Measurements from ENCODE around the gene BMERB1. TPM values are rescaled to one million over a fixed set of nuclear protein-coding genes. Genes with fewer than 3 reads are reported as not detected.

The BMERB1 gene
- total and polyA plus RNA-seq, 9 of the 15 experiments (the other 6 are each of a cell fraction or from before 2014, with no cell fraction given), result 0.29 to 2.9 (median 0.94) TPM

DNA sequence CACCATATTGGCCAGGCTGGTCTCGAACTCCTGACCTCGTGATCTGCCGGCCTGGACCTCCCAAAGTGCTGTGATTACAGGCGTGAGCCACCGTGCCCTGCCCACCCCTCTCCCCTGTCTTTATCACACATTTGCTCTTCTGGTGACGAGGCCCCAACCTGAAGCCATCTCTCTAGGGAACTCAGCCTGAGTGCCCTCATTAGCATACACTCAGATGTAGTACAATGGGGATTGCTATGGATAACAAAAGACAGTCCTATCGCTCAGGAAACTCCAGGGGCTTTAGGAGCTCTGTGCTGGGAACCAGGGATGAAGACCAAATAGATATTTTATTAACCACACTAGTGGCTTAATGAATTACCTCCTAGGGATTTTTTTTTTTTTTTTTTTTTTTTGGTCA lies 107.9 kb downstream of the BMERB1 start:
- FAIRE-seq (no peak), DNase-seq (ENCODE audit: extremely low read depth in 1 of 4, low spot score in 3 of 4) (no peak), ATAC-seq (no peak)
- H3K4me2 ChIP-seq (ENCODE audit: insufficient read depth, low read length), result no peak overlapping the region
- ChIA-PET CTCF (ENCODE audit: low intra/inter-chr PET ratio) (no interaction called here), POLR2A (interaction anchor here (1.1 to 1.9 kb wide), 2 partner anchors 8 to 15 kb away, joined by 4 to 9 read pairs; no protein-coding TSS in a partner anchor)
- 61% methylated on average over 7 of the region's 7 CpGs for WGBS (ENCODE audit: insufficient coverage, low coverage, missing lambda C conversion rate)
- BruUV-seq (replicated peaks), result no TSS peak
- no peaks in the 10 kb centered on the region for H3K36me3 ChIP-seq (ENCODE audit: control insufficient read depth, insufficient read depth, low read length)
- no peaks in the 10 kb centered on the region for H4K20me1 ChIP-seq (replicated peaks; ENCODE audit: control insufficient read depth, insufficient read depth, low read length)
- H3K9me1 ChIP-seq (ENCODE audit: control insufficient read depth, insufficient read depth, low read length), result no peaks in the 10 kb centered on the region
- in situ Hi-C loops (cut with MboI) (no loop called here), intact Hi-C loops (cut with micrococcal nuclease) (no loop called here)
- no peak overlapping the region for H3K4me3 ChIP-seq
- H3K9ac ChIP-seq (ENCODE audit: insufficient read depth in 1 of 2, low read depth in 2 of 2, low read length in 2 of 2), result no peak overlapping the region
- H3K27me3 ChIP-seq (ENCODE audit: control insufficient read depth in 2 of 2, insufficient read depth in 2 of 2, low read length in 2 of 2), result no peaks in the 10 kb centered on the region
- no peak overlapping the region for H3K27ac ChIP-seq (ENCODE audit: extremely low read depth, low read depth, low read length)
- peaks cover 7% of the 10 kb centered on the region; the same call in 1 of the 2 replicates for H3K9me3 ChIP-seq (replicated peaks; ENCODE audit: control insufficient read depth, insufficient read depth, low read depth, low read length)
- H2AFZ ChIP-seq (ENCODE audit: low read depth, low read length), result no peak overlapping the region
- H3K79me2 ChIP-seq (ENCODE audit: control insufficient read depth, insufficient read depth, low read length), result no peaks in the 10 kb centered on the region
- H3K4me1 ChIP-seq (replicated peaks in 1 of 2; ENCODE audit: control insufficient read depth in 2 of 2, insufficient read depth in 2 of 2, low read length in 2 of 2), result peaks cover 18 to 23% of the 10 kb centered on the region in 2 experiments
- TF ChIP-seq JUND (IDR thresholded peaks at IDR 0.05; ENCODE audit: borderline replicate concordance, low read depth, low read length) (no peak), JUND (tag; IDR thresholded peaks at IDR 0.05; ENCODE audit: borderline replicate concordance, low read depth, low read length) (no peak), BDP1 (IDR thresholded peaks at IDR 0.05; ENCODE audit: insufficient read depth, insufficient read length) (no peak), NFE2 (IDR thresholded peaks at IDR 0.05; ENCODE audit: low read depth) (no peak), POLR2B (IDR thresholded peaks at IDR 0.05; ENCODE audit: low read depth, partially characterized antibody) (no peak), PCBP2 (IDR thresholded peaks at IDR 0.05; ENCODE audit: low read depth, low read length, poor library complexity, severe bottlenecking) (no peak), RBM14 (IDR thresholded peaks at IDR 0.05; ENCODE audit: borderline replicate concordance, insufficient read depth, low read depth, low read length) (no peak), CHD1 (IDR thresholded peaks at IDR 0.05; ENCODE audit: low read length) (no peak), ZNF184 (CRISPR knock-in tag; IDR thresholded peaks at IDR 0.05) (no peak)
- TF ChIP-seq, protein P1, sequence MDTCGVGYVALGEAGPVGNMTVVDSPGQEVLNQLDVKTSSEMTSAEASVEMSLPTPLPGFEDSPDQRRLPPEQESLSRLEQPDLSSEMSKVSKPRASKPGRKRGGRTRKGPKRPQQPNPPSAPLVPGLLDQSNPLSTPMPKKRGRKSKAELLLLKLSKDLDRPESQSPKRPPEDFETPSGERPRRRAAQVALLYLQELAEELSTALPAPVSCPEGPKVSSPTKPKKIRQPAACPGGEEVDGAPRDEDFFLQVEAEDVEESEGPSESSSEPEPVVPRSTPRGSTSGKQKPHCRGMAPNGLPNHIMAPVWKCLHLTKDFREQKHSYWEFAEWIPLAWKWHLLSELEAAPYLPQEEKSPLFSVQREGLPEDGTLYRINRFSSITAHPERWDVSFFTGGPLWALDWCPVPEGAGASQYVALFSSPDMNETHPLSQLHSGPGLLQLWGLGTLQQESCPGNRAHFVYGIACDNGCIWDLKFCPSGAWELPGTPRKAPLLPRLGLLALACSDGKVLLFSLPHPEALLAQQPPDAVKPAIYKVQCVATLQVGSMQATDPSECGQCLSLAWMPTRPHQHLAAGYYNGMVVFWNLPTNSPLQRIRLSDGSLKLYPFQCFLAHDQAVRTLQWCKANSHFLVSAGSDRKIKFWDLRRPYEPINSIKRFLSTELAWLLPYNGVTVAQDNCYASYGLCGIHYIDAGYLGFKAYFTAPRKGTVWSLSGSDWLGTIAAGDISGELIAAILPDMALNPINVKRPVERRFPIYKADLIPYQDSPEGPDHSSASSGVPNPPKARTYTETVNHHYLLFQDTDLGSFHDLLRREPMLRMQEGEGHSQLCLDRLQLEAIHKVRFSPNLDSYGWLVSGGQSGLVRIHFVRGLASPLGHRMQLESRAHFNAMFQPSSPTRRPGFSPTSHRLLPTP (IDR thresholded peaks at IDR 0.05; ENCODE audit: borderline replicate concordance, extremely low read depth, insufficient read length), result no peak
- TF ChIP-seq, protein P2, sequence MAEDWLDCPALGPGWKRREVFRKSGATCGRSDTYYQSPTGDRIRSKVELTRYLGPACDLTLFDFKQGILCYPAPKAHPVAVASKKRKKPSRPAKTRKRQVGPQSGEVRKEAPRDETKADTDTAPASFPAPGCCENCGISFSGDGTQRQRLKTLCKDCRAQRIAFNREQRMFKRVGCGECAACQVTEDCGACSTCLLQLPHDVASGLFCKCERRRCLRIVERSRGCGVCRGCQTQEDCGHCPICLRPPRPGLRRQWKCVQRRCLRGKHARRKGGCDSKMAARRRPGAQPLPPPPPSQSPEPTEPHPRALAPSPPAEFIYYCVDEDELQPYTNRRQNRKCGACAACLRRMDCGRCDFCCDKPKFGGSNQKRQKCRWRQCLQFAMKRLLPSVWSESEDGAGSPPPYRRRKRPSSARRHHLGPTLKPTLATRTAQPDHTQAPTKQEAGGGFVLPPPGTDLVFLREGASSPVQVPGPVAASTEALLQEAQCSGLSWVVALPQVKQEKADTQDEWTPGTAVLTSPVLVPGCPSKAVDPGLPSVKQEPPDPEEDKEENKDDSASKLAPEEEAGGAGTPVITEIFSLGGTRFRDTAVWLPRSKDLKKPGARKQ (CRISPR knock-in tag; IDR thresholded peaks at IDR 0.05), result no peak
- TF ChIP-seq, protein P3, sequence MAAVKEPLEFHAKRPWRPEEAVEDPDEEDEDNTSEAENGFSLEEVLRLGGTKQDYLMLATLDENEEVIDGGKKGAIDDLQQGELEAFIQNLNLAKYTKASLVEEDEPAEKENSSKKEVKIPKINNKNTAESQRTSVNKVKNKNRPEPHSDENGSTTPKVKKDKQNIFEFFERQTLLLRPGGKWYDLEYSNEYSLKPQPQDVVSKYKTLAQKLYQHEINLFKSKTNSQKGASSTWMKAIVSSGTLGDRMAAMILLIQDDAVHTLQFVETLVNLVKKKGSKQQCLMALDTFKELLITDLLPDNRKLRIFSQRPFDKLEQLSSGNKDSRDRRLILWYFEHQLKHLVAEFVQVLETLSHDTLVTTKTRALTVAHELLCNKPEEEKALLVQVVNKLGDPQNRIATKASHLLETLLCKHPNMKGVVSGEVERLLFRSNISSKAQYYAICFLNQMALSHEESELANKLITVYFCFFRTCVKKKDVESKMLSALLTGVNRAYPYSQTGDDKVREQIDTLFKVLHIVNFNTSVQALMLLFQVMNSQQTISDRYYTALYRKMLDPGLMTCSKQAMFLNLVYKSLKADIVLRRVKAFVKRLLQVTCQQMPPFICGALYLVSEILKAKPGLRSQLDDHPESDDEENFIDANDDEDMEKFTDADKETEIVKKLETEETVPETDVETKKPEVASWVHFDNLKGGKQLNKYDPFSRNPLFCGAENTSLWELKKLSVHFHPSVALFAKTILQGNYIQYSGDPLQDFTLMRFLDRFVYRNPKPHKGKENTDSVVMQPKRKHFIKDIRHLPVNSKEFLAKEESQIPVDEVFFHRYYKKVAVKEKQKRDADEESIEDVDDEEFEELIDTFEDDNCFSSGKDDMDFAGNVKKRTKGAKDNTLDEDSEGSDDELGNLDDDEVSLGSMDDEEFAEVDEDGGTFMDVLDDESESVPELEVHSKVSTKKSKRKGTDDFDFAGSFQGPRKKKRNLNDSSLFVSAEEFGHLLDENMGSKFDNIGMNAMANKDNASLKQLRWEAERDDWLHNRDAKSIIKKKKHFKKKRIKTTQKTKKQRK (IDR thresholded peaks at IDR 0.05; ENCODE audit: borderline replicate concordance, low read depth, low read length), result no peak
- TF ChIP-seq, protein P4, sequence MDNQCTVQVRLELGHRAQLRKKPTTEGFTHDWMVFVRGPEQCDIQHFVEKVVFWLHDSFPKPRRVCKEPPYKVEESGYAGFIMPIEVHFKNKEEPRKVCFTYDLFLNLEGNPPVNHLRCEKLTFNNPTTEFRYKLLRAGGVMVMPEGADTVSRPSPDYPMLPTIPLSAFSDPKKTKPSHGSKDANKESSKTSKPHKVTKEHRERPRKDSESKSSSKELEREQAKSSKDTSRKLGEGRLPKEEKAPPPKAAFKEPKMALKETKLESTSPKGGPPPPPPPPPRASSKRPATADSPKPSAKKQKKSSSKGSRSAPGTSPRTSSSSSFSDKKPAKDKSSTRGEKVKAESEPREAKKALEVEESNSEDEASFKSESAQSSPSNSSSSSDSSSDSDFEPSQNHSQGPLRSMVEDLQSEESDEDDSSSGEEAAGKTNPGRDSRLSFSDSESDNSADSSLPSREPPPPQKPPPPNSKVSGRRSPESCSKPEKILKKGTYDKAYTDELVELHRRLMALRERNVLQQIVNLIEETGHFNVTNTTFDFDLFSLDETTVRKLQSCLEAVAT (IDR thresholded peaks at IDR 0.05), result no peak

Measured in K562 (cell line).